NCI-H1048 (cell line): Measurements from ENCODE around the gene ERGIC2.

ENCODE experiments used
- DNase-seq: peaks from one replicate; lab custom pipeline; 2025; lab: John Stamatoyannopoulos, UW

Gene ERGIC2

DNA sequence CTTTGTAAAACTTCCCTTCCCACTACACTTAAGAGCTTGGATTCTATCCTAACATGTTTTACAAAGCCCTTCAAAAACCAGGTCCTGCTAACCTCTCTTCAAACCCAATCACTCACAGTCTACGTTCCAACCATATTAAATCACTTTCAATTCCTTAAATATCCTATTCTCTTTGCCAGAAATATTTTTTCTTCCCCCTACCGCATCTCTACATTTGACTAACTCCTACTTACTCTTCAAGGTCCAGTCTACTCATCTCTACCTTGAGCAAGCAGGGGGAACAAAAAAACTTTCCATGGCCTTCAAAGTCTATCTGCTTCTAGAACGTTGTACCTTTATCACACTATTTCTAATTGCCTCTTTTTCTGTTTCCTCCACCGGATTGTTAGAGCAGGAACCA, 6.1 kb downstream of the ERGIC2 start:
- no peak for DNase-seq

DNA sequence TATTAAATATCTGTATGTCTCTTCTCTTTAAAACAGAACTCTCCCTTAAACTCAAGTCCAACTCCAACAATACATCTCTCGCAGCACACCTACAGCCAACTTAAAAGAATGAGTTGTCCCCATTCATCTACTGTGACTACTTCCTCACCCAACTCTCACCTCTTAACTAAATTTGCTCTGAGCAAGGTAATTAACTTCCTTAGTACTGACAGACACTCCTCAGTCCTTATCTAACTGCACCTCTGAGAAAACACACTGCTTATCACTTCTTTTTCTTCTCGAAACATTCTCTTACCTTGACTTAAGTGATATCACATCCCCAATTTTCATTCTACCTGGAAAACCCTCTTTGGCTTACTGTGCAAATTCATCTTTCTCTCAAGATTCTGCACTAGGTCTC, 7.0 kb downstream of the ERGIC2 start:
- no peak for DNase-seq

DNA sequence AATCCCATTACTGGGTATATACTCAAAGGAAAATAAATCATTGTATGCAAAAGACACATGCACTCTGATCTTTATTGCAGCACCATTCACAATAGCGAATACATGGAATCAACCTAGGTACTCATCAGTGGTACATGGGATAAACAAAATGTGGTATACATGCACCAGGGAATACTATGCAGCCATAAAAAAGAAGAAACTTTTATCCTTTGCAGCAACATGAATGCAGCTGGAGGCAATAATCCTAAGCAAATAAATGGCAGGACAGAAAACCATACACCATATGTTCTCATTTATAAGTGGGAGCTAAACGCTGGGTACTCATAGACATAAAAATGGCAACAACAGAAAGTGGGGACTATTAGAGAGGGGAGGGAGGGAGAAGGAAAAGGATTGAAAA, 15.9 kb downstream of the ERGIC2 start:
- no peak for DNase-seq

DNA sequence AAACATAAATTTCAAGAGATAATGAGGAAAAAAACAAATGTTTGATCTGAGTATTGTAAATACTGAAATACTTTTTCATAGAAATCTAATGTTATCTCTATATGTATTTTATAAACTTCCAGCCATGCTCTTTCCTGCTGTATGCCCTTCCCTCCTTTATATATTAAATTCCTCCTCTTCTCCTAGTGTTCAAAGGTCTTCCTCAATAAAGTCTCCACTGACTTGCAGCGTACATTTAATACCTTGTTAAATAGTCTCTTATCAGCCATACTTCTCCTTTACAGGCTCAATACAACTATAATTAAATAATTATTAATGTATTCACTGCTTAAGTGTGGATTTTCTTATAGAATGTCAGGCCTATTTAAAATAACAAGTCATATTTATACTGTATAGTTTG, 26.0 kb downstream of the ERGIC2 start:
- DNase-seq, result no peak

DNA sequence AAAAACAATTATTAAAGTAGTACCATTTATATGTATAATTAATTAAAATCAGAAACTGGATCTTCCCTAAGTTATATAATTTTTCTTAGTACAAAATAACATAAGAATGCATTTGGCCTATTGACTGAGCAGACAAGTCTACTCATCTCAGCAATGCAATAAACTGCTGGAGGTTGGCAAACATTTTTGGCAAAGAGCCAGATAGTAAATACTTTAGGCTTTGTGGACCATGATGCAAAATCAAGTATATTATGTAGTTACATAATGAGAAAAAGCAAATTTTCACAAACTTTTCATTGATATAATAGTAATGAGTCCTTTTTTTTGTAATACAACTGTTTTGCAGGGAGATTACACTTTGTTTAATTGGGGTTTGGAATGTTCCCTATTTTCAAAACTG, 30.9 kb downstream of the ERGIC2 start:
- DNase-seq, result peak; percentile 2

DNA sequence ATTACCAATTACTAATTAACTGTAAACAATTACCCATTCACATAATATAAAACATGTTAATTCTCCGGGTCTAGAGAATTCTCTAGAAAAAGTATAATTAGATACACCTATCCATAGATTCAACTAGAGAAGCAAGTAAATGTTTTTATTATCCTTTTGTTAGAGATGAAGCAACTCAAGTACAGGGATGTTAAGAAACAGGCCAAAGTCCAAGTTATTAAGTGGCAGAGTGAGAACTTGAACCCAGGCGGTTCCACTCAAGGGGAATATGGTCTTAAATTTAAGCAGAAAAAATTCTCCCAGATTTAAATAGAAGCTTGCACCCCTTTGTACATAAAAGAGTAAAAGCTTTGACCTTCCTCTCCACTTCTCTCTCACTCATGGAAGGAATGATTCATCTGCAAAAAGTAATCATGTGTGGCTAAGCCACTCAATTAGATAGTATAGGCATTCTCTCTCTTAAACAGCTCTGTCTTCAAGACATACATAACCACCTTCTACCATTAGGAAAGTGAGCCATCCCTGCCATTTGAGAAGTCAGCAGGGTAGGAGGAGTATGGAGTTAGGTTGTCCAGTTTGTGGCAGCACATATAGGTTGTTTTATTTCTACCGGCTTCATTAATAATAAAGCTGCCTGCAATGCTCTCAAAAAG, 34.1 kb downstream of the ERGIC2 start:
- no peak for DNase-seq

DNA sequence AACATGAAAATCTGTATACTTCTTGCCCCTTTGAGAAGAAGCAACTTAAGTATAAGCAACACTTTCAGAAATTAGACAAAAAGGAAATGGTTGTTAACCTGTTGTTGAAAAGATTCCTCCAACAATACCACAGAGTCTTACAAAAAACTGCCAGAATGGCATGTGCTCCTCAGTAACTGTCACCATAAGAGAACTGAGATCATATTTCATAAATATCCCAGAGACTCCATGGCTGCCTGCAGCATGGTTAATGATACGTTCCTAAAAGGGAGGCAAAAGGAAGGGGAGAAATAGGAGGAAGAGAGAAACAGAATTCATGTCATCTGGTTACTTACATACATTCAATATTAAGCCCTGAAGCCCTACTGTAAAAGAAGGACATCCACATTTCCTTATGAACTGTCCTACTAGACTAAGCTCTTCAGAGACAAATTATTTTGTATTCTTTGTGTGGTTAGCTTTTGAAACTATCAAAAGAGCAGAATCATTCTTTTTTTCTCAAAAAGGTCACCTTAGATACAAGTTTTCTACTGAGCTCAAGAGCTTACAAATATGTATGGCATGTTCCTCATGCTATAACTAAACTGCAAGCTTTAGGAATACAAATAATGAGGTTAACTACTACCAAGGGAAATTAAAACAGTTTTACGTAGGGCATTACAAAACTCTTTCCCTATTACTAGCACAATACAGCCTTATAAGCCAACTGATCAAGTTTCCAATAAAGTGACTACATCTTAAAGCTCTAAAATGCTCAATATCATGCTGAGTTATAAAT, 37.8 kb downstream of the ERGIC2 start:
- DNase-seq, result no peak

DNA sequence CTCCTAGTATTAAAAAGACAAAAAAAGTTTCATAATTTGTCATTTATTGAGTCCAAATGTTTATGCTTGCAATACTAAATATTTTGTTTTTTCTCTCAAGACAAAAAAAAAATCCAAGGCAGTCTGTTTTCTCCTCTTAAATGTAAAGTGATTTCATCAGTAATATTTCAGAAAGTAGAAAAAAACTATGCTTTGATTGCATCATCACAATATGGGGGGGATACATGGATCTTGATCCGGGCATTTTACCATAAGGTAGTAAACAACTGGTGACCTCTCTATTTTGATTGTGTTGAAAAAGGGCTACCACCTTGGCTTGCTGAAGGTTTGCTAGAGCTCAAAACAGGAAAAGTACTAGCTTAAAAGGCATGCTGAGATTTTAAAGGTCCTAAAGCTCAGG, 43.6 kb downstream of the ERGIC2 start:
- DNase-seq, result no peak

DNA sequence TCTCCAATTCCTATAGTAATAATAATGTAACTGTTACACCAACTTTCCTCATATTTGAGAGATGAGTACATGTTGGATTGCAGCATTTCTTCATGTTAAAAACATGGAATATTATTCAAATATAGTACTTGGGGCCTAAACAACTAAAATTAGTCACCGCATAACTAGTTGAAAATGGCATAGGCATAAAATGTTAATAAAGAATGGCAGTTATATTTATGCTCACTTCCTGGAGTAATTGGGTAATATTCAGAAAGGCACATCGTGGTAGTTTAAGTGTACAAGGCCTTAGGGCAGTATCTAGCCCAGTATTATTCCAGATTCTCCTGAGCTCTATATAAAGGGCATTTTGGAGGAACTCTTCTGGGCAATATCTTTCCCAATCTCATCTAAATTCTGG, 46.0 kb downstream of the ERGIC2 start:
- no peak for DNase-seq

DNA sequence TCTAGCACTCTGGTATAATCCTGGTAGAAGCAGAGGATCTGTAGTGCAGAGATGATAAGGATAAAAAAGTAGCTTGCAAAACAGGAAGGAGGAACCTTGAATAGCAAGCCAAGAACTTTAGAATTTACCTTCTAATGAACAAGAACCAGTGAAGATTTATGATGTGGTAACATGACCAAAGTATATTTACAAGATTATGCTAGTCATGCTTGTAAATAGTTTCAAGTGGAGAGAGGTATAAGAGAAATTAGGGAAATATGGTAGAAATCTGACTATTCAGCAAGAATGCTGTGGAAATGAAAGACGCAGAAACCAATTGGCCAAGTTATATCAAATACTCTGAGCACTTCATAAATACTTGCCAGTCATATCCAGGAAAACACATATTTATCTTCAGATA, 47.8 kb downstream of the ERGIC2 start:
- no peak for DNase-seq

DNA sequence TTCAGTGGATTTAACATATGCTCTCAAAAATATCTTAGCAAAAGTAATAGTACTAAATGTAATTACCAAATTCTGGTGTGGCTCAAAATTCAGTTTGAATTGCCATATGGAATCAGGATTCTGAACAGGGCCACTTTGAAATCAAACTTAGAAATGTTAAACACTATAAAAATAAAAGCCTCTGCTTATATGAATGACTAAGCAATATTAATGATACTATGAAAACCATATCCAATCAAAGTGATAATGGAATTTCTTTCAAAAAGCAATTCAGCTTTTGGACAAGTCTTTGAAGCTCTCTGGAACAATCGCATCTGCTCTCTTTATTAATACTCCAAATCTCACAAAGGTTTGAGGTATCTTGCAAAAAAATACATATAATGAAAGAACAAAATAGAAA, 51.6 kb downstream of the ERGIC2 start:
- no peak for DNase-seq

DNA sequence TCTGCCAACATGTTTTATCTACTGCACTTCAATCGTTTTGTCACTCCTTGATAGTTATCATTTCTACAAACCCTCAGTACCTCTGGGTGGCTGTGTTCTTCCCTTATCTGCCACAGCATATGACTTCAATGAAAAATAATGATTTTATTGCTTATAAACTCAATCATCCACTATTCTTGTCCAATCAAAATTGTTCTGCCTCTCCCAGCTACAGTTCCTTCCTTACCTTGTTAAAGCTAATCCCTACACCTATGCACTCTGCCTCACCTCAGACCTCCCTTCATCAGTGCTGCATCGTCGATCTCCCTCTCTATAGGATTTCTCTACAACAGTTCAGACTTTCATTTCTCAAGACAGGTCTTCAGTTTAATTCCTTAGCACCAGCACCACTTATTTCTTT, 58.8 kb downstream of the ERGIC2 start:
- no peak for DNase-seq

DNA sequence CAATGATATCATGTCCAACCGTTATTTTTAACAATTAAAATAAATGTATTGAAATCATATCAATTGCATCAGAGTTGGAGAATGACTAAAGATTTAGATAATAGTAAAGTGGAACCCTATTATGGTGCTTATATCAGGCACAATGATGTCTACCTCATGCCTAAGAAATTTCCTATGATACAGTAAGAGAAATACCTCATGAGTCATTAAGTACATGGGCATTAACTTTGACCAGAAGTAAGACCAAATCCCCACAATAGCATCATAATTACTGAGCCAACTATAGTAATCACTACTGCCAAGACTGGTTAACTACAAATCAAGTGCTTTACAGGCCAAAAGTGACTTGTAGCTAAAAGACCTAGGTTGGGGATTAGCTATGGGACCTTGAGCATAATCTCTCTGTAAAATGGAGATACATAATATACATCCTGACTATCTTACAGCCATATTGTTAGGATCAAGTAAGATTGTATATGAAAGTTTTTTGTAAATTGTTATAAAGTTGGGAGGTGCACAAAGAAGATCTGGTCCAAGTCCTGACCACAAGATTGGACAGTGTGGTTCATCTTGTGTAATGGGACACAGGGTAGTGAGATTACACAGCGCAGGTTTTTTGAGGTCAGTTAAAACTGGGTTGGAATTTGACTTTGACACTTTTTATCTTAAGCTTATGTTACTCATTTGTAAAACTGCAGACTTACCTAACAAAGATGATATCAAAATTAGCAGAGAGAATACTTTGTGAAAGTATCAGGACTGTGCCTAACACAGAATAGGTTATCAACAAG, 60.5 kb downstream of the ERGIC2 start:
- DNase-seq, result no peak

DNA sequence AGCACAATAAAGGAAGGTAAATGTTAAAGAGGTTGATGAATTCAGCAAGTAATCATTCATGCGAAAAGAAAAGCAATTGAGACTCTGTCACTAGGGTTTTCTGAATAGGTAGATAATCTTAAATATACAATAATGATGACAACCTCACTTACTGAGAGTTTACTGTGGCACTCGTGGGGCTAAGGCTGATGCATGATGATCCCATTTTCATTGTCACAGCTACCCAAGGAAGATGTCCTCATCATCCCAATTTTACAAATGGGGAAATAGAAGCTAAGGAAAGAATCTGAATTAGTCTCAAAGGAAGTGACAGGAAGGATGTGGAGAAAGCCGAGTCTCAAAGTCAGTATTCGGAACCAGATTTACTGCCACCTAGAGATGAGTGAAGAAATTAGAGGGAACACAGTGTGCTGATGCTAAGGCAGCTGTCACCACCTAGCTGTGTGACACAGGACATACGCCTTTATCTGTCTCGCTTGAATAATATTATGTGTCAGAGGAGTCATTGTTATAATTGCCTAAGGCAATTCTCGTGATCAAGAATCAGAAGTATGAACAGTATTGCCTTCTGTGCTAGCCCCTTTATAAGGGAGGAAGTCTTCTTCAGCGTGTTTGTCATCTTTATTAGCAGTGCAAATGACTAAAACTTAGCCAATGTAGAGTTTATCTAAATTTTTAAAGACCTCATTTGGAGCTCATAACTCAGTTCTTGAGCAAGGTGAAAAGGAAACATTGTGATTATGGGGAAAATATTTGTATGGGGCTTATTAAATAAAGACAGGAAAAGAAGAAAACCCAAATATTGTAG, 63.2 kb downstream of the ERGIC2 start:
- no peak for DNase-seq

DNA sequence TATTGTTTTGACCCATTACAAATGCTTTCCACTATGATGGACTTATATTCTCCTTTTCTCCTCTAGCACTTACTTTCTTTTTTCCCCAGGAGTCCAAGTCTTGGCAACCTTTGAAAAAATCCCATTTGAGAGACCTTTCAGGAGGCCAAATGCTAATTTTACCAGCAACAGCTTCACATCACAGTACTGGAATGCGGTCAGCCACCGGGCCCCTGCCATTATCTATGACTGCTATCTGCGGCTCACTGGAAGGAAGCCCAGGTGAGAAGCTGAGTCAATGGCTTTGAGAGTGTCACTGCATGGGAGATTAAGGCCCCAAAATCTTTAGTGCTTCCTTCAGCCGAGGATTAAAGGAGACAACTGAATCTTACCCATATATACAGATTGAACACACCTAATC, 64.2 kb downstream of the ERGIC2 start:
- no peak for DNase-seq

DNA sequence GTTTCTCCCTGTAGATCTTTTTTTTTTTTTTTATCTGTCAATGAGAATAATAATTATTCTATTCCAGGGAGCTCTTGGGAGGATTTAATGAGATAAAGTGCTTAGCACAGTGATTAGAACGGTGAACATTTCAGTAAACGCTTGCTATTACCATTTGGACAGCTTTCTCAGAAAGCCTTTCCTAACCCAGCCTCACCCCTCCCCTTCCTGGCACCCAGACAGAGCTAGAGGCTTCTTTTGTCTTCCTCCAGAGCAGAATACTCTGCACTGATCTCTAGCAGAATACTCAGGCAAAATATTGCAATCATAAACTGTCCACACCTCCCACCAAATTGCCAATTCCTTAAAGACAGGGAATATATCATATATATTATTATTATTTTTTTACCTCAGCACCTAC, 66.6 kb downstream of the ERGIC2 start:
- DNase-seq, result no peak

DNA sequence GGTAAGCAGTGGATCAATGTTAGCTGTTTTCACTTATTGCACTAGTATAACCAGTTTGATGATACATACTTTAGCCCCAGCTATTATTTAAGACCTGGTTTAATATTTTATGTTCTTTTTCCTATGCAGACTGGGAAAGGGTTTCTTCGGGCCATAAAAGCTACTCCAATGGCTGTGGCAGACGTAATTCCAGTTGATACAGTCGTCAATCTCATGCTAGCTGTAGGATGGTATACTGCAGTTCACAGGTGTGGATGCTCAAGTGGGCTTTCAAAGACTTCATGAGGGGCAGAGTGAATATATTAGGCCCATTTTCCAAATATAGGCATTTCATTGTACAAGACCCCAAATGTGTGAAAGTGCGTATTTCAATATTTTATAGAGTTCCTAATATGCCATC, 70.1 kb downstream of the ERGIC2 start:
- DNase-seq, result no peak

DNA sequence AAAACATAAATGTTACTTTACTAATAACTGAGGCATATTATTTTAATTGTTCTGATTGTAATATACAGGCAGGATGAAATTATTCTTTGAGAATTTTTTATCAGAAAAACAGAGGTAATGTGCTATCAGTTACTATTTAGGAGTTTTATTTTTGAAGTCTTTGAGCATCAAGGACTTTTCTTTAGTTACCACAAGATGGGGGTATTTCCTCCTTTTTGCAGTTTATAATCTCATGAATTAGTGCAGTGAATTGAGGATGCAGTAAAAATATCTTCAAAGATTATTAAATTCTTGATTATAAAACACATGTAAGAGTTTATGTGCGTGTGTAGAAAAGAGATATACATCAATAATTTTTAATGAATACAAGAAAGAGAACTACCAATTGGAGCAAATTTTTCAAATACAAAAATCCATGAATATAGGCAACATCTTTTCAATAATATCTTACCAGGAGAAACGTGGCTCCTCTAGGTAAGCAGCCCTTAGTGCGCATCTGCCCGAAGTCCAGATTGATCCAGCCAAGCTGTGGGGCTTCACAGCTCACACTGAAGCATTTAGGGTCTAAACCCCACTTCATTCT, 71.6 kb downstream of the ERGIC2 start:
- no peak for DNase-seq

DNA sequence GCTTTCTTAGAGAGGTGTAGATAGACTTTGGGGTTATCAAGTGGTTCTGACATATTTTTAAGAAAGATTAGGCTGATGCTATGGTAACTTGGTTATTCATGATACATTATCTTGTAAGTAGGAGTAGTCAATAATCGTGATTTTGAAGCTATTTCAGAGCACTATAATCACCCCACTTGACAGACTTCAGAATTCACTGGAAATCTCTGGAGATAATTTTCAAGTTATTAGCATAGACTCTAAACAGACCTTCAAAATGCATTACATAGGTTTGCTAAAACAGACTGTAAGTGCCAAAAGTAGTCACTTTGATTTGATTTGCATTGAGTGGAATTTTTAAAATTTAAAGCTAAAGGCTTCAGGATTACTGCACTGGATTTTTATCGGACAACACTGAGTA, 74.3 kb downstream of the ERGIC2 start:
- no peak for DNase-seq

DNA sequence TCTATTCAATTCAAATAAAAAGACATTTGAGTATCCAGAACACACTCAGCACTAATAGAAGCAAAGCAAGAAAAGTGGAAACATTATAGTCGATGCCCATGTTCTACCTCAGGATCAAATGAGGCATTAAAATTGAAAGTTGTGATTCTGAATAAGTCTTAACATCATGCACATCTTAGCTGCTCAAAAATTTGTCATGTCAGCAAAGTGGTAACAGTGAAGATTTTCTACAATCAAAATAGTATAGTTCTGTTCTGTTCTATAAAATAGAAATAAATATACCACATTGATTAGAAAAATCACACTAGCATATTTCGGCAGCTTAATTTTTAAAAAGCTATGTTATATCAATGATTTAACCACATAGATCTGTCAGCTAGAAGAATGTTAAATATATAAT, 74.7 kb downstream of the ERGIC2 start:
- no peak for DNase-seq

DNA sequence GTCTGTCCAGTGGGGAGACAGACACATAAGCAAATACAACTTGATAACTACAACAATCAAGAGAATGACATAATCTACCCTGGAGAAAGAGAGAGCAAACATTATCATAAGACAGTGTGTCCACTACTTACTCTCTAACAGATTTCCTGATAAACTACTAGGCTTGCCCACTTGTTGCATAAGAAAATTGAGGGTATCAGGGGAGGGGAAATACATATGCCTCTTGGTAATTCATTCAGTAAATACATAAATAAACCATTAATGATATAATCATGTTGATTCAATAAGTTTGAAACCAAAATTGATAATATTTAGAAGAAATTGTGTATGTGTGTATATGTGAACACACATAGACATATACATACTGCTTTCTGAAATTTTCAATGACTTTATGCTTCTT, 76.6 kb downstream of the ERGIC2 start:
- no peak for DNase-seq

DNA sequence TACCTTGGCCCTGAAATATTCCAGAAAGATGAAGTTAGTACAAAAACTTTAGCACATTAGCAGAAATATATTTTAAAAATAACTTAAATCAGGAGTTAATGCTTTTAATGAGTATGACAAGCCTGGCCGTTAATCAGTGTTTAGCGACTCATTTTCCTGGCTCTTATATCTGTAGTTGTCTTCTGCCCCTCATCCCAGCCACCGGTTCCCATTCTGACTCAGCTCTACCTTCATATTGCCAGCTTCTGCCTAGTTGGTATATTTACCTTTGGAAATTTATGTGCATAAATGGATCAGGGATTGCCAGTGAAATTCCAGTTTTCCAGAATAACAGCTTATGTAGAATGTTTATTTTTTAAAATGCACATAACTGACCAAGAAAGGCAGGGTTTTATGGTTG, 79.9 kb downstream of the ERGIC2 start:
- no peak for DNase-seq
